GM18507 (cell line): ENCODE results near the gene LYRM7.
A peak's percentile ranks its signal among the peaks of the same experiment; 100 is the strongest.
"Not testable (repeated sequence)": the region's sequence is repeated elsewhere in the genome, so short reads cannot be mapped to it uniquely, and the experiment has no call there.

ENCODE experiments used
- DNase-seq: peaks from one replicate; pipeline ENCODE4 v3.0.0; 2011; ENCODE audit warnings: low read depth; ENCODE audit not compliant: insufficient read length; ENCODE audit errors: extremely low spot score
- FAIRE-seq: peaks from 2 replicates; lab custom pipeline; 2011; peaks lifted over from hg19 to GRCh38; lab: Jason Lieb, UNC

The LYRM7 gene

GRCh38 chr5:131246504-131246903 is 75.8 kb downstream of the LYRM7 start:
- FAIRE-seq (no peak), DNase-seq (no peak)

- no peak for FAIRE-seq
- DNase-seq = no peak
These were observed 80.2 kb downstream of the LYRM7 start for GRCh38 chr5:131250751-131251475.

GRCh38 chr5:131252824-131253171 is 82.1 kb downstream of the LYRM7 start:
- peak; percentile 99 for FAIRE-seq
- peak; percentile 38 for DNase-seq

GRCh38 chr5:131254025-131254424 is 83.3 kb downstream of the LYRM7 start:
- not testable (repeated sequence) for DNase-seq, FAIRE-seq

- FAIRE-seq (no peak), DNase-seq (no peak)
These were observed 84.0 kb downstream of the LYRM7 start for GRCh38 chr5:131254741-131255140.
